GM12891 (cell line): ENCODE measurements around the gene TTC9B. TPM values are rescaled to one million over a fixed set of nuclear protein-coding genes. Genes with fewer than 3 reads are reported as not detected.
A peak's percentile ranks its signal among the peaks of the same experiment; 100 is the strongest.

Source experiments
- DNase-seq: peaks from one replicate; pipeline ENCODE4 v3.0.0; 2011; ENCODE audit warnings: low spot score; ENCODE audit not compliant: insufficient read length
- FAIRE-seq: peaks from 2 replicates; lab custom pipeline; 2011; peaks lifted over from hg19 to GRCh38; lab: Jason Lieb, UNC
- PAX5 ChIP-seq: IDR thresholded peaks from 2 replicates; pipeline ENCODE4 v1.6.1; 2011; ENCODE audit warnings: low read length, moderate library complexity, mild to moderate bottlenecking; ENCODE audit not compliant: insufficient read depth, severe bottlenecking
- POLR2A ChIP-seq: IDR thresholded peaks from 2 replicates; pipeline ENCODE4 v1.6.1; 2011; ENCODE audit warnings: low read depth, low read length, control low read depth
- POLR2AphosphoS5 ChIP-seq: IDR thresholded peaks from 2 replicates; pipeline ENCODE4 v1.6.1; 2011; ENCODE audit warnings: low read depth, low read length, control low read depth
- POU2F2 ChIP-seq: IDR thresholded peaks from 2 replicates; pipeline ENCODE4 v1.6.1; 2011; ENCODE audit warnings: low read depth, mild to moderate bottlenecking, control low read depth, low read length, moderate library complexity
- SPI1 ChIP-seq: IDR thresholded peaks from 2 replicates; pipeline ENCODE4 v1.6.1; 2011; ENCODE audit warnings: low read depth, low read length, control low read depth
- TAF1 ChIP-seq: IDR thresholded peaks from 2 replicates; pipeline ENCODE4 v1.6.1; 2011; ENCODE audit warnings: low read depth, low read length, control low read depth
- polyA plus RNA-seq: library from polyadenylated mRNA; unstranded; fragments of >200 nt; gene quantifications from one replicate; pipeline ENCODE4 v1.2.1, GENCODE V29; 2012; ENCODE audit warnings: low read depth, missing spikeins, inconsistent platforms; ENCODE audit not compliant: missing spikeins

Gene TTC9B
- polyA plus RNA-seq: 0.13 TPM

GRCh38 chr19:40217934-40218890 is at the start of gene TTC9B:
Gene TTC9B, minus strand, starts transcription at chr19:40218384. Its CDS starts 3 bp downstream, at chr19:40218381.
- TF ChIP-seq POU2F2 (no peak), POLR2AphosphoS5 (no peak), SPI1 (no peak), TAF1 (no peak), PAX5 (no peak), POLR2A (no peak)
- no peak for DNase-seq
- peak; percentile 48 for FAIRE-seq

GRCh38 chr19:40267601-40267997 is 49.4 kb upstream of the TTC9B start:
- TF ChIP-seq POLR2A (no peak), POU2F2 (peak; percentile 59; the same call in 1 of the 2 replicates)
- no peak for DNase-seq
- no peak for FAIRE-seq

GRCh38 chr19:40266912-40267600 is 48.9 kb upstream of the TTC9B start:
- DNase-seq: no peak
- FAIRE-seq: no peak
- 0 out of 2 replicates have a peak, but pooled peaks have one; percentile 27 for TF ChIP-seq POLR2AphosphoS5
- TF ChIP-seq POLR2A: no peak

GRCh38 chr19:40266119-40266518 is 47.9 kb upstream of the TTC9B start:
- no peak for DNase-seq
- TF ChIP-seq POLR2AphosphoS5 (no peak), POLR2A (no peak), TAF1 (no peak), POU2F2 (no peak), PAX5 (no peak), SPI1 (no peak)

GRCh38 chr19:40265763-40266099 is 47.5 kb upstream of the TTC9B start:
- FAIRE-seq: no peak
- DNase-seq: no peak
- TF ChIP-seq SPI1 (no peak), TAF1 (no peak), PAX5 (no peak), POLR2AphosphoS5 (no peak), POU2F2 (no peak), POLR2A (no peak)

More at GRCh38 chr19:40266119-40266518, 47.9 kb upstream of the TTC9B start:
- no peak for FAIRE-seq

- FAIRE-seq (no peak), DNase-seq (no peak)
- TF ChIP-seq SPI1: no peak
- no peak for TF ChIP-seq PAX5
- no peak for TF ChIP-seq TAF1
- no peak for TF ChIP-seq POU2F2
- TF ChIP-seq POLR2AphosphoS5: no peak
- no peak for TF ChIP-seq POLR2A
Measured at GRCh38 chr19:40265055-40265762, 47.0 kb upstream of the TTC9B start.

GRCh38 chr19:40264314-40265054 is 46.3 kb upstream of the TTC9B start:
- DNase-seq: no peak
- no peak for FAIRE-seq
- TF ChIP-seq POLR2A: no peak
- TF ChIP-seq POLR2AphosphoS5: no peak
- TF ChIP-seq TAF1: no peak
- TF ChIP-seq POU2F2: no peak
- no peak for TF ChIP-seq SPI1
- no peak for TF ChIP-seq PAX5

GRCh38 chr19:40263440-40264313 is 45.5 kb upstream of the TTC9B start:
- FAIRE-seq (no peak), DNase-seq (no peak)
- TF ChIP-seq PAX5: no peak
- TF ChIP-seq SPI1: no peak
- no peak for TF ChIP-seq POU2F2
- TF ChIP-seq POLR2AphosphoS5: no peak
- no peak for TF ChIP-seq POLR2A
- no peak for TF ChIP-seq TAF1
